GM19025 (cell line): ENCODE data around the gene CHMP6.

Experiments
- ATAC-seq: cut with Tn5 transposase; IDR thresholded peaks from one replicate; pipeline ENCODE4 v1.9.1; 2021; ENCODE audit warnings: mild to moderate bottlenecking, low read depth, moderate library complexity; ENCODE audit not compliant: unreplicated experiment

Gene CHMP6

GRCh38 chr17:80992077-80992947, 671 bp downstream of the CHMP6 start:
- no peak for ATAC-seq

GRCh38 chr17:80992948-80993624, 1.4 kb downstream of the CHMP6 start:
- ATAC-seq, result no peak

- ATAC-seq, result no peak
Observed at GRCh38 chr17:80995131-80995530, 3.5 kb downstream of the CHMP6 start.

- no peak for ATAC-seq
Observed at GRCh38 chr17:80996422-80997305, 5.0 kb downstream of the CHMP6 start.

GRCh38 chr17:80997424-80998117, 5.9 kb downstream of the CHMP6 start:
- no peak for ATAC-seq

GRCh38 chr17:80998118-80998747, 6.6 kb downstream of the CHMP6 start:
- ATAC-seq, result no peak

- ATAC-seq, result no peak
Observed at GRCh38 chr17:80998748-80999535, 7.3 kb downstream of the CHMP6 start.

GRCh38 chr17:80999536-81000333, 8.1 kb downstream of the CHMP6 start:
- no peak for ATAC-seq

GRCh38 chr17:81000334-81000630, 8.6 kb downstream of the CHMP6 start:
- no peak for ATAC-seq

GRCh38 chr17:81000631-81001357, 9.2 kb downstream of the CHMP6 start:
- ATAC-seq, result no peak

- no peak for ATAC-seq
Observed at GRCh38 chr17:81002013-81002384, 10.4 kb downstream of the CHMP6 start.

- ATAC-seq, result no peak
Observed at GRCh38 chr17:81002409-81003361, 11.0 kb downstream of the CHMP6 start.

- ATAC-seq, result no peak
Observed at GRCh38 chr17:81003711-81004475, 12.3 kb downstream of the CHMP6 start.

GRCh38 chr17:81006891-81007290, 15.2 kb downstream of the CHMP6 start:
- ATAC-seq, result no peak

GRCh38 chr17:81008140-81008539, 16.5 kb downstream of the CHMP6 start:
- ATAC-seq, result no peak

GRCh38 chr17:81009136-81009535, 17.5 kb downstream of the CHMP6 start:
- ATAC-seq, result no peak
